CD4-positive, alpha-beta T cell treated with Interleukin-2 at 100 ng/mL for 4 hours (primary cell): ENCODE measurements around the gene KCND2.
"Not testable (repeated sequence)": the region's sequence is repeated elsewhere in the genome, so short reads cannot be mapped to it uniquely, and the experiment has no call there.

ENCODE experiments used
- DNase-seq: peaks from one replicate; pipeline ENCODE4 v3.0.0-alpha.2; 2020; ENCODE audit warnings: low spot score

The KCND2 gene

DNA sequence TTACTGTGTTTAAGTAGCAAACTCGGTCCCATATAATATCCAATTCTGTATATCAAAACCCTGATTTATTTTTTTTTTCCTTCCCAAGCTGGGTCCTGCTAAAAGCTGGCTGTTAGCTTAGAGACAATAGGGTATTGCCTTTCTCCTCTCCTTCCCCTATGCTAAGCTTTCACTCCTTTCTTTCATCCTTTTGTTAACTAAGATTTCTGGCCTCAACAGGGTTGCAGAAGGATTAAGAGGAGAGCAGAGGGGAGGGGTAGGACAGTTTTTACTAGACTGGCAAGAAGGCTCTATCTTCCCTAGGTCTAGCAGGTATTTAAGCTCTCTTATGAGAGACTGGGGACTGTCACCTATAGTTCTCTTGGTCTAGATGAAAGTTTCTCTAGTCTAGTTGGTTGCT is 229.2 kb downstream of the KCND2 start:
- DNase-seq = no peak

- DNase-seq = no peak
Observed at GRCh38 chr7:120502825-120503224, 229.8 kb downstream of the KCND2 start.

GRCh38 chr7:120504386-120504785 is 231.4 kb downstream of the KCND2 start:
- DNase-seq = no peak

GRCh38 chr7:120505770-120506169 is 232.8 kb downstream of the KCND2 start:
- no peak for DNase-seq

GRCh38 chr7:120512701-120513100 is 239.7 kb downstream of the KCND2 start:
- no peak for DNase-seq

DNA sequence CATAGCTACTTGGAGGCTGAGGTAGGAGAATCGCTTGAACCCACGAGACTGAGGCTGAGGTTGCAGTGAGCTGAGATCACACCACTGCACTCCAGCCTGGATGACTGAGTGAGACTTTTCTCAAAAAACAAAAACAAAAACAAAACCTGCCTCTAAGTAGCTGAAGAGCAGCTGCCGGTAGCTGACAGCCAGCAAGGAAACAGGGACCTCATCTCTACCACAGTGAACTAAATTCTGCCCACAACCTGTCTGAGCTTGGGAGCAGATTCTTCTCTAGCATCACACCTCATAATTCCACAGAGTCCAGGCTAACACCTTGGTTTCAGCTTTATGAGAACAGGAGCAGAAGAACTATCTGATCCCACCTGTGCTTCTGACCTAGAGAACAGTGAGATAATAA is 246.2 kb downstream of the KCND2 start:
- no peak for DNase-seq

- DNase-seq = no peak
Observed at GRCh38 chr7:120521761-120522737, 249.1 kb downstream of the KCND2 start.

GRCh38 chr7:120523985-120524384 is 251.0 kb downstream of the KCND2 start:
- no peak for DNase-seq

- DNase-seq = no peak
Observed at GRCh38 chr7:120526902-120527509, 254.0 kb downstream of the KCND2 start.

- no peak for DNase-seq
Observed at GRCh38 chr7:120529736-120530135, 256.8 kb downstream of the KCND2 start.

DNA sequence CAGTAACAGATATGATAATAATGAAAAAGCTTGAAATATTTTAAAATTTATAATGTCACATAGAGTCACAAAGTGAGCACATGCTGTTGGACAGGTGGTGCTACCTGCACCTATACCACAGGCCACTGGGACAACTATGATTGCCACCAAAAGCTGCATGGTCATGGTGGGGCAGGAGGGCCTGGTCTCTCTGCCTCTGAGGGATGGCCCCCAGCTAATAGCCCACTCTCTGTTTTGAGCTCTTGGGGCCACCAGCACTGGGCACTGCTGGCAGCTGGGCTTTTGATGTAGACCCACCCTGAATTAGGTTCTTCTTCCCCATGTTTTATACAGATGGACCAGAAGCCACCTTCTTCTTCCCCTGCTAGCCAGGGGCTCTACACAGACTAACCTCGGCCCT is 265.4 kb downstream of the KCND2 start:
- no peak for DNase-seq

GRCh38 chr7:120539321-120539720 is 266.3 kb downstream of the KCND2 start:
- DNase-seq = no peak

DNA sequence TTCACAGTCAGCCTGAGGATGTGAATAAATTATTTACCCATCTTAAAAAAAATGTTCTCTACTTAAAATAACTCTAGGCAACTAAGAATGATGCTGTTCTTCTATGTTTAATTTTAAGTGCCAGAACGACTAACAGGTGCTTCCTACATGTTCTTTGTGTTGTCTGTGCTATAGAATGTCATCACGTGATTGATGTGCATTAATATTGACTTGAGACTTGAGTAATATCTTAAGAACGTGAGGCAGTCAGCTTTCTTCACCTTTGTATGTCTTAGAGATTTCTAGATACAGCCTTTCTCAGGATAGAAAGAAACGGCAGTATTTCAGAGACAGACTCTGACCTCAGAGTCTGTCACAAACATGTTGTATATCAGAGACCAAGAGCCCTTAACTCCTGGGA is 274.6 kb downstream of the KCND2 start:
- no peak for DNase-seq

GRCh38 chr7:120550494-120551048 is 277.6 kb downstream of the KCND2 start:
- no peak for DNase-seq

GRCh38 chr7:120553491-120553890 is 280.5 kb downstream of the KCND2 start:
- no peak for DNase-seq

- DNase-seq = no peak
Observed at GRCh38 chr7:120554960-120555571, 282.1 kb downstream of the KCND2 start.

DNA sequence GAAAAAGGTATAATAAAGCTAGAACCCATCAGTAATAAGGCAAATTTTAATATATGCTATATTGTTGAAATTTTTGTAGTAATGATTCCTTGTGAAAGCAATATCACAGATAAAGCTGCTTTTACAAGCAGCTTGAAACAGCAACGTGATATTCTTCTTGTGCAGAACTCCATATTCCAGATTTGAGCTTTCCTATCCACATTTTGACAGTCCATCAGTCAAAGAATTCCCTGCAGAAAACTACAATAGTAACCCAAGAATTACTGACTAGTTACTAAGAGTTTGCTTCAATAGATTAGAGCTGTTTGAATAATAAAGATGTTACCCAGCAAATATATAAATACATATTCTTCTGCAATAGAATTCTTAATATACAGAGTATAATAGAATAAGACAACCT is 291.2 kb downstream of the KCND2 start:
- no peak for DNase-seq

DNA sequence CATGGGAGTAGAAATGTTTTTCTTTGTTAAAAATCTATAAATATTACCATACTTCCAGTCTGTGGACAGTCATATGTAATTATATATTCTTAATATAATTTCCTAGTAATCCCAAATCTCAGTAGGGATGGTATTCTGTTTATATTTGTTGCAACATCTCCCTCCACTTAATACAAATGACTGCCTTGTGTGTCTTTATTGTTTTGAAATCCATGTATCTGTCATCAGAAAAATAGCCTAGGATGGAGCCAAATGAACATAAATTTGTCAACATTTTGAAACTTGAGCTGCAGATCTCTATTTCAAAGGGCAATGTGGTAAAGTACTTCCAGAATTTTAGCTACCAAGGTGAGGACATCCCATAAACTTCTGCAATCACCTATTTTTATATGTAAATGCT is 294.2 kb downstream of the KCND2 start:
- DNase-seq = no peak

DNA sequence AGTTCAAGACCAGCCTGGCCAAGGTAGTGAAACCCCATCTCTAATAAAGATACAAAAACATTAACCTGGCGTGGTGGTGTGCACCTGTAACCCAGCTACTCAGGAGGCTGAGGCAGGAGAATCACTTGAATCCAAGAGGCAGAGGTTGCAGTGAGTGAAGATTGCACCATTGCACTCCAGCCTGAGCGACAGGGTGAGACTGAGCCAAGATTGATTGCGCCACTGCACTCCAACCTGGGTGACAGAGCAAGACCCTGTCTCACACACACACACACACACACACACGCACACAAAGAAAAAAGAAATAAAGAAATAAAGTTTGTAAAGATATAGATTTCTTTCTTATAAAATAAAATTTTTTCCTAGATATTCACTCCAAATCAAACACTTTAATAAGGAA is 305.7 kb downstream of the KCND2 start:
- not testable (repeated sequence) for DNase-seq

GRCh38 chr7:120582916-120583315 is 309.9 kb downstream of the KCND2 start:
- DNase-seq = no peak

DNA sequence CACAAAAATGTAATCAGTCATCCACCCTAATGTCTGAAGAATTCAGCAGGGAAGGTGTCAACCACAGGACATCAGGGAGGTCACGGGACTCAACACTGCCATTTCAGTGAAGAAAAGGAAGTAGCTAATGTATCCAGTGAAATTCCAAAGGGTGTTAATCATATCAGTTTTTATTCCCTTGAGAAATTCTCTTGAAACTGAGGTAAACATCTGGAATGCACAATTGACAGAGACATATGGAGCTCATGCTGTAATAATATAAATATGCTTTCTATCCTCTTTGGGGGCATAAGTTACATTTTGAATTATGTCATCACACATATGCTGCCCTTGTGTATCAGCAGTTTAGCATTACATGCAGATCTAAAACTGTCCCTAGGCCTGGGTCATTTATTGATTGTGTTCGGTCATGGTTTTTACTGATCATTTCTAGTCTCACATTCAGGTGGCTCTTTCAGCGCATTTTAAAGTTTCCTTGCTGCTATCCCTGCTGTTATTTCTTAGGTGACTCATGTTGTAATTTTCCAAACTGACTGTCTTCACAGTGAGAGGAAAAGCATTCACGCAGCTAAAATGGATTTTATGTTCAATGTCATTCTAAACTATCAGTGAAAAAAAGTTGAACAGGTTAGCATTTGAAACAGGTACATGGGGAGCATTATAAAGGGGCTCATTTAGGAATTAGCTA is 311.1 kb downstream of the KCND2 start:
- DNase-seq = no peak

GRCh38 chr7:120586571-120586970 is 313.6 kb downstream of the KCND2 start:
- no peak for DNase-seq
